Glutamatergic neuron (in vitro differentiated cells): ENCODE measurements around the gene RNF208. TPM values are rescaled to one million over a fixed set of nuclear protein-coding genes. Genes with fewer than 3 reads are reported as not detected.

Experiments
- DNase-seq: peaks from one replicate; pipeline ENCODE4 v3.0.0; 2022
- H3K27ac Mint-ChIP-seq: one replicate; pipeline ENCODE4 v1.8.0; 2020; ENCODE audit warnings: mild to moderate bottlenecking, mixed read lengths, inconsistent platforms; ENCODE audit not compliant: unreplicated experiment
- H3K27me3 Mint-ChIP-seq: one replicate; pipeline ENCODE4 v1.8.0; 2020; ENCODE audit warnings: mild to moderate bottlenecking, moderate library complexity, mixed read lengths, inconsistent platforms; ENCODE audit not compliant: unreplicated experiment
- H3K36me3 Mint-ChIP-seq: one replicate; pipeline ENCODE4 v1.8.0; 2020; ENCODE audit warnings: mild to moderate bottlenecking, mixed read lengths, inconsistent platforms; ENCODE audit not compliant: unreplicated experiment
- H3K4me1 Mint-ChIP-seq: one replicate; pipeline ENCODE4 v1.8.0; 2020; ENCODE audit warnings: mild to moderate bottlenecking, low read depth, mixed read lengths, inconsistent platforms; ENCODE audit not compliant: unreplicated experiment
- H3K4me3 Mint-ChIP-seq: one replicate; pipeline ENCODE4 v1.8.0; 2020; ENCODE audit warnings: mild to moderate bottlenecking, mixed read lengths, inconsistent platforms; ENCODE audit not compliant: unreplicated experiment
- H3K9me3 Mint-ChIP-seq: one replicate; pipeline ENCODE4 v1.8.0; 2020; ENCODE audit warnings: mild to moderate bottlenecking, moderate library complexity, mixed read lengths, inconsistent platforms; ENCODE audit not compliant: unreplicated experiment
- total RNA-seq: library from RNA; stranded (reverse); fragmentation: NEBNext Ultra II Directional; extraction: Animal tissue kit (Norgen Biotek cat#: 25700); gene quantifications from one replicate; pipeline ENCODE4 v1.2.1, GENCODE V29; 2021; ENCODE audit not compliant: unreplicated experiment
- TF ChIP-seq, protein P1 (sequence below): fragments of 200-600 bp; sonication (generic); IDR thresholded peaks from one replicate; pipeline ENCODE4 v1.5.0; 2021; ENCODE audit not compliant: partially characterized antibody, unreplicated experiment

The RNF208 gene
- total RNA-seq, 1 donor from 2014 or later, result 24.8 TPM

- TF ChIP-seq, protein P1, sequence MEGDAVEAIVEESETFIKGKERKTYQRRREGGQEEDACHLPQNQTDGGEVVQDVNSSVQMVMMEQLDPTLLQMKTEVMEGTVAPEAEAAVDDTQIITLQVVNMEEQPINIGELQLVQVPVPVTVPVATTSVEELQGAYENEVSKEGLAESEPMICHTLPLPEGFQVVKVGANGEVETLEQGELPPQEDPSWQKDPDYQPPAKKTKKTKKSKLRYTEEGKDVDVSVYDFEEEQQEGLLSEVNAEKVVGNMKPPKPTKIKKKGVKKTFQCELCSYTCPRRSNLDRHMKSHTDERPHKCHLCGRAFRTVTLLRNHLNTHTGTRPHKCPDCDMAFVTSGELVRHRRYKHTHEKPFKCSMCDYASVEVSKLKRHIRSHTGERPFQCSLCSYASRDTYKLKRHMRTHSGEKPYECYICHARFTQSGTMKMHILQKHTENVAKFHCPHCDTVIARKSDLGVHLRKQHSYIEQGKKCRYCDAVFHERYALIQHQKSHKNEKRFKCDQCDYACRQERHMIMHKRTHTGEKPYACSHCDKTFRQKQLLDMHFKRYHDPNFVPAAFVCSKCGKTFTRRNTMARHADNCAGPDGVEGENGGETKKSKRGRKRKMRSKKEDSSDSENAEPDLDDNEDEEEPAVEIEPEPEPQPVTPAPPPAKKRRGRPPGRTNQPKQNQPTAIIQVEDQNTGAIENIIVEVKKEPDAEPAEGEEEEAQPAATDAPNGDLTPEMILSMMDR, result no peak
- no peak for DNase-seq
- no peak overlapping the region for H3K4me3 Mint-ChIP-seq
- no peaks in the 10 kb centered on the region for H3K9me3 Mint-ChIP-seq
- H3K36me3 Mint-ChIP-seq, result no peaks in the 10 kb centered on the region
- H3K27ac Mint-ChIP-seq, result no peak overlapping the region
- peaks cover 2% of the 10 kb centered on the region for H3K4me1 Mint-ChIP-seq
- peaks cover 2% of the 10 kb centered on the region for H3K27me3 Mint-ChIP-seq
Observed at GRCh38 chr9:137226338-137227053, 4.5 kb upstream of the RNF208 start.

- peaks cover 2% of the 10 kb centered on the region for H3K4me1 Mint-ChIP-seq
- no peak overlapping the region for H3K4me3 Mint-ChIP-seq
- H3K27ac Mint-ChIP-seq, result no peak overlapping the region
Observed at GRCh38 chr9:137225699-137226331, 3.8 kb upstream of the RNF208 start.

DNA sequence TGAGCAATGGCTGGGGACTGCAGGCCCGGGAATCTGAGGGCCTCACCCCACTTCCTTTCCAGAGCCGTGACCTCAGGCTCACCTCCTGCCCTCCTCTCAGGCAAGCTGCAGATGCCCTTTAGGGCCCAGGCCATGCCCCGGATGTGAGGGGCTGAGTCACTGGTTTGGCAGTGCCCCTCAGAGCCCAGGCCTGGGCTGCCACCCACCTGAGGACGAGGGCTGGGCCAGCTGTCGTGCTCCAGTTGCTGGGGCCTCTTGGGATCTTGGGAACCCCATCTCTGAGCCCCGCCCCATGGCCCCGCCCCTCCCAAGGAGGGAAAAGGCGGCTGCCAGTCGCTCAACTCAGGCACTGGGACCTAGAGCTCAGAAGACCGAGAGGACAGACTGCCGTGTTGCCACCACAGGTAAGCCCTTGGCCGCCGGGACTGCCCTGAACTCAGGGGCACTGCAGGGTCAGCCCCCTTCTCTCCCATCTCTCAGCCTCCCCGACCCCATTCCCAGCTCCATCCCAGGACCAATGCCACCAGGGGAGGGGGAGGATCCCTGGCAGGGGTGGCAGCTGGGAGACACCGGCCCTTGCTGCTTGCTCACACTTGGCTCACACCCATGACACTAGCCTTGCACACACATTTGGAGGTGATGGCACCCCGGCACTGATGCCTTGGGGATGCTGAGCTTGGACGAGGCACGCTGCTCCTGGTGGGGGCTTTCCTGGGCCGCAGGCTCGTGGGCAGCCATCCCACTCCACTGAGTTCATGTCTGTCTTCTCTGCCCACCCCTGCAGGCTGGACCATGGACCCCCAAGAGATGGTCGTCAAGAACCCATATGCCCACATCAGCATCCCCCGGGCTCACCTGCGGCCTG is 3.0 kb upstream of the RNF208 start, which contains the start of gene CYSRT1:
CYSRT1 (plus strand) TSS at position 345 of the 865 bp plus-strand sequence; CDS start at position 793, 448 bp downstream.
- DNase-seq, result no peak
- TF ChIP-seq, protein P1, result no peak
- Mint-ChIP-seq H3K9me3 (no peaks in the 10 kb centered on the region), H3K27ac (no peak within 1 kb of the TSS), H3K36me3 (no peaks in the 10 kb centered on the region), H3K27me3 (peaks cover 2% of the 10 kb centered on the region), H3K4me3 (peak within 1 kb of the TSS; percentile 63), H3K4me1 (peaks cover 2% of the 10 kb centered on the region)

More at GRCh38 chr9:137225699-137226331, 3.8 kb upstream of the RNF208 start:
- no peak for DNase-seq
- peaks cover 2% of the 10 kb centered on the region for H3K27me3 Mint-ChIP-seq
- H3K9me3 Mint-ChIP-seq, result no peaks in the 10 kb centered on the region
- no peaks in the 10 kb centered on the region for H3K36me3 Mint-ChIP-seq
- TF ChIP-seq, protein P1, result no peak

DNA sequence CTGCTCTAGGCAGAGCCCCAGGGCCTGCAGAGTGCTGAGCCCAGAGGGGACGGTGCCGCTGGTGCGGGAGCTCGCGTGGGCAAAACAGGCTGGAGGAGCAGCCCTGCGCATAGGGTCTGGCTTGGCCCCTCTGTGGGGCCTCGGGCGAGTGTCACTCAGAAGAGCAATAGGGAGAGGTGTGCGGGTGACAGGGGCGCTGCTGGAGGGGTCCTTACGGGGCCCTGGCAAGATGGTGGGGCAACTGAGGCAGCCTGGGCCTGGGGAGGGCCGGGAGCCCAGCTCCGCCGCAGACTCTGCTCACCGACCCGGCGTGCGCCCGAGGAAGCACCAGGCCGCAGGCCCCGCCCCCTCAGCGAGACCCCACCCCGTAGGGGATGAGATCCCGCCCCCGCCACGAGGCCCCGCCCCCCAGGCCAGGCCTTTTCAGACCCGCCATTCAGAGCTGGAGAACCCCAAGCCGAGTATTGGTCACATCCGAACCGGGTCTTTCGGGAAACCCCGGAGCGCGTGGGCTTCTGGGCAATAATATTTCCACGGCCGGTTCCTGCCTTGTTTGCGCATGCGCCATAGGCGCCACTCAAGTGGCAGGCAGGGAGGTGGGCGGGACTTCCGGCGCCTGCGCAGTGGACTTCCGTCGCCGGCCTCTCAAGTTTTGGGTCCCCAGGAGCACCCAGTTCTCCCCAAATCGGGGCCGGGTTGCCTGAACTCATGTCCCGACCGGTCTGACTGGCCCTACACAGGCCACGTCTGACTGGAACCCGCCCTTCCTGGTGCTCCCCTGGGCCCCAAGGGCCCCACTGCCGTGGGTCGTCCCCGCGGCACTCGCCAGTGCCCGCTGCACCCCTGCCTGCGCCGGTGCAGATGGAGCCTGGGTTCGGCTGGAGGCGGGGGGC is 1.3 kb upstream of the RNF208 start:
- Mint-ChIP-seq H3K36me3 (no peaks in the 10 kb centered on the region), H3K27ac (peak overlapping the region; percentile 17), H3K4me1 (peaks cover 4% of the 10 kb centered on the region), H3K27me3 (peaks cover 4% of the 10 kb centered on the region), H3K4me3 (peak overlapping the region; percentile 88), H3K9me3 (peaks cover 6% of the 10 kb centered on the region)
- DNase-seq, result peak; percentile 94
- TF ChIP-seq, protein P1, result no peak
